Common myeloid progenitor, CD34-positive (primary cell): ENCODE results near the gene CDH23.

Experiments
- CTCF ChIA-PET: fragments of 350-600 bp; sonication (Branson Sonifier 250); formaldehyde crosslinking; loops from one replicate; lab custom pipeline; 2021; ENCODE audit warnings: antibody characterized with exemption; lab: Charles Lee
- POLR2A ChIA-PET: fragments of 350-600 bp; sonication (Branson Sonifier 250); formaldehyde crosslinking; loops from one replicate; lab custom pipeline; 2021; ENCODE audit warnings: antibody characterized with exemption; lab: Charles Lee
- DNase-seq, 3 donors: peaks; one replicate each; pipeline versions ENCODE4 v3.0.0 to v3.0.0-alpha.2; 2013
- H3K27ac ChIP-seq, 2 experiments: 1 replicate in 1 of 2; 2 replicates in 1 of 2; pipeline ENCODE4 v1.7.0; 2013; ENCODE audit warnings: inconsistent platforms in 2 of 2, low read length in 2 of 2, mild to moderate bottlenecking in 2 of 2, low read depth in 1 of 2, moderate library complexity in 1 of 2; ENCODE audit not compliant: severe bottlenecking in 2 of 2, insufficient read depth in 1 of 2, poor library complexity in 1 of 2
- H3K27me3 ChIP-seq, 5 experiments: replicated peaks in 2 of 5; 1 replicate in 3 of 5; 2 replicates in 2 of 5; pipeline versions ENCODE4 v1.6.1 to v1.7.0; 2013; ENCODE audit warnings: low read length in 4 of 5, mild to moderate bottlenecking in 2 of 5, moderate library complexity in 2 of 5, inconsistent platforms in 1 of 5; ENCODE audit not compliant: insufficient read depth in 5 of 5, control insufficient read depth in 4 of 5
- H3K36me3 ChIP-seq, 4 experiments: 1 replicate in 2 of 4; 2 replicates in 2 of 4; pipeline versions ENCODE4 v1.6.1 to v1.7.0; 2013; ENCODE audit warnings: low read length in 3 of 4, control low read depth in 1 of 4, mild to moderate bottlenecking in 1 of 4; ENCODE audit not compliant: control insufficient read depth in 4 of 4, insufficient read depth in 4 of 4
- H3K4me1 ChIP-seq, 4 experiments: 1 replicate in 3 of 4; 2 replicates in 1 of 4; pipeline versions ENCODE4 v1.6.1 to v1.7.1; 2013; ENCODE audit warnings: low read length in 3 of 4, mild to moderate bottlenecking in 3 of 4, control low read depth in 1 of 4, inconsistent platforms in 1 of 4, moderate library complexity in 1 of 4; ENCODE audit not compliant: control insufficient read depth in 4 of 4, insufficient read depth in 4 of 4; ENCODE audit errors: control extremely low read depth in 1 of 4
- H3K4me3 ChIP-seq, 7 experiments: 1 replicate in 4 of 7; 2 replicates in 3 of 7; pipeline versions ENCODE4 v1.5.1 to v1.7.0; 2013; ENCODE audit warnings: mild to moderate bottlenecking in 7 of 7, low read length in 6 of 7, moderate library complexity in 6 of 7, inconsistent platforms in 2 of 7, low read depth in 2 of 7, control low read depth in 1 of 7; ENCODE audit not compliant: insufficient read depth in 4 of 7, control insufficient read depth in 1 of 7; ENCODE audit errors: extremely low read depth in 1 of 7
- H3K9me3 ChIP-seq, 5 experiments: 1 replicate in 4 of 5; 2 replicates in 1 of 5; pipeline versions ENCODE4 v1.6.1 to v1.7.1; 2013; ENCODE audit warnings: low read length in 4 of 5, mild to moderate bottlenecking in 2 of 5, inconsistent platforms in 1 of 5, low read depth in 1 of 5, moderate library complexity in 1 of 5; ENCODE audit not compliant: control insufficient read depth in 4 of 5, insufficient read depth in 2 of 5; ENCODE audit errors: control extremely low read depth in 1 of 5
- WGBS: methylation state at CpG from one replicate; pipeline ENCODE4 v1.1.5; 2013; ENCODE audit not compliant: insufficient coverage; 5-methylcytosine and 5-hydroxymethylcytosine counted together

The CDH23 gene

DNA sequence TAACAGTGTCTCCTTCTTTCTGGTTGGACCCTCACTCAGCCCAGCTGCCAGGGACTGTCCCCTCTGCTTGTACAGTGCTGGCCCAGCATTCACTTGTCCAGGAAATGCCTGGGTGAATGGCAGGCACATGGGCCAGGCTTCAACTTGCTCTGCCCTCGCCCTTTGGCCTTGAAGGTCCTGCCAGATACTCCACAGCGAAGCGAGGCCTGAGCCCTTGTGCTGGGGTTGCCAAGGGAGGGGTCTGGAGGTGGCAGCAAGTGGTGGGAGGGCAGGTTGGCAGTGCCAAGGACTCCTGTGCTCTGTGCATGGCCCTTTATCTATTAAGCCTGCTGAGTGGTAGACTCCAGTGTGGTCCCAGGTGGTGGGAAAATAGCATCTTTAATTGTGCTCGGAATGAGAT lies 75.7 kb downstream of the CDH23 start:
- Histone ChIP-seq H3K9me3 (no peaks in the 10 kb centered on the region), H3K4me1 (peaks cover 0 to 22% (median 19%) of the 10 kb centered on the region in 4 experiments), H3K27ac (no peak overlapping the region), H3K4me3 (no peak overlapping the region), H3K36me3 (no peaks in the 10 kb centered on the region), H3K27me3 (no peaks in the 10 kb centered on the region)
- no peak for DNase-seq
- 89% methylated on average over 3 of the region's 4 CpGs for WGBS
- POLR2A ChIA-PET: no interaction called here
- CTCF ChIA-PET: no interaction called here

- H3K4me3 ChIP-seq: no peak overlapping the region
- 100% methylated on average over 4 of the region's 4 CpGs for WGBS
- H3K36me3 ChIP-seq: no peaks in the 10 kb centered on the region
- H3K27ac ChIP-seq: no peak overlapping the region
- no peaks in the 10 kb centered on the region for H3K9me3 ChIP-seq
- DNase-seq: no peak
- H3K27me3 ChIP-seq: no peaks in the 10 kb centered on the region
- POLR2A ChIA-PET: no interaction called here
- peaks cover 0 to 22% (median 19%) of the 10 kb centered on the region in 4 experiments for H3K4me1 ChIP-seq
- CTCF ChIA-PET: no interaction called here
Observed at GRCh38 chr10:71472912-71473311, 76.2 kb downstream of the CDH23 start.

GRCh38 chr10:71473671-71474599 lies 77.2 kb downstream of the CDH23 start:
- no peak for DNase-seq
- Histone ChIP-seq H3K4me3 (no peak overlapping the region), H3K4me1 (peaks cover 0 to 22% (median 19%) of the 10 kb centered on the region in 4 experiments), H3K9me3 (no peaks in the 10 kb centered on the region), H3K36me3 (no peaks in the 10 kb centered on the region), H3K27me3 (no peaks in the 10 kb centered on the region), H3K27ac (no peak overlapping the region)
- POLR2A ChIA-PET: no interaction called here
- CTCF ChIA-PET: interaction anchor here (0.8 to 1.5 kb wide), 3 partner anchors 12 to 96 kb away, joined by 3 to 7 read pairs (median 4); no protein-coding TSS in a partner anchor
- WGBS: 99% methylated on average over 10 of the region's 11 CpGs

- Histone ChIP-seq H3K4me3 (peak overlapping the region in 3 of 7 experiments; percentile 33 to 48 (median 35)), H3K9me3 (no peaks in the 10 kb centered on the region), H3K27me3 (no peaks in the 10 kb centered on the region), H3K27ac (no peak overlapping the region), H3K36me3 (no peaks in the 10 kb centered on the region), H3K4me1 (peaks cover 0 to 22% (median 19%) of the 10 kb centered on the region in 4 experiments)
- ChIA-PET POLR2A (no interaction called here), CTCF (interaction anchor here (1.3 to 1.5 kb wide), 2 partner anchors 15 to 79 kb away, joined by 3 to 4 read pairs; no protein-coding TSS in a partner anchor)
- peak in 1 of 3 donors; percentile 10 for DNase-seq
- WGBS: 69% methylated on average over 7 of the region's 7 CpGs
Observed at GRCh38 chr10:71474702-71475242, 78.1 kb downstream of the CDH23 start.

DNA sequence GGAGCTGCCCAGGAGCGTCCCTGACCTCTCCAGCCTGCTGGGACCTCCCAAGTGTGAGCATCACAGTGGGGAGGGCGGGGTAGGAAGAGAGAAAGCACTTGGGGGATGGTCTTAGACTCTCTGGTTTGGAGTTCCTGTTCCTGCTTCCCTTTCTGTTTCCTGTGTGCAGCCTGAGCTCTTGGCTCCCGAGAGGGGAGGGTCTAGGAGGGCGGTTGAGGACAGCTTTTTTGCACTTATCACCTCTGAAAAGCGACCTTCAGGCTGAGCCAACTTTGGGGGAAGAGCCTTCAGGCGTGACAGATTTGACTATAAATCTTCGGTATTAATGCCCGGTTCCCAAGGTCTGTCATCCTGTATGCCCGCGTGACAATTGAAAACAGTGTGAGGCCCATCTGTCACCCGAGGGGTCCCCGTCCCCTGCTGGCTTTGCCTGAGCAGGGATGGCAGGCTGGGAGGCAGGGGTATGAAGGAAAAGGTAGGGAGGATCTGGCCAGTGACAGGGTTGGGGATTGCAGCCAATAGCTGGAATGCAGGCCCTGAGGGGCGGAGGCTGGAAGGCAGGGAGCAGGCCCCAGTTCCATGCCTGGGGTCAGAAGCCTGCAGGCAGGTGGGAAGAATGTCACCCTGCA lies 78.6 kb downstream of the CDH23 start:
- DNase-seq: peak; percentile 38 to 74 (median 62)
- CTCF ChIA-PET: interaction anchor here (0.7 to 1.5 kb wide), 3 partner anchors 11 to 79 kb away, joined by 3 to 4 read pairs (median 4); no protein-coding TSS in a partner anchor
- peak overlapping the region in 3 of 7 experiments; percentile 33 to 48 (median 35) for H3K4me3 ChIP-seq
- H3K27me3 ChIP-seq: no peaks in the 10 kb centered on the region
- no peaks in the 10 kb centered on the region for H3K9me3 ChIP-seq
- POLR2A ChIA-PET: no interaction called here
- H3K4me1 ChIP-seq: peaks cover 0 to 22% (median 19%) of the 10 kb centered on the region in 4 experiments
- no peak overlapping the region for H3K27ac ChIP-seq
- H3K36me3 ChIP-seq: no peaks in the 10 kb centered on the region
- WGBS: 12% methylated on average over 12 of the region's 13 CpGs

DNA sequence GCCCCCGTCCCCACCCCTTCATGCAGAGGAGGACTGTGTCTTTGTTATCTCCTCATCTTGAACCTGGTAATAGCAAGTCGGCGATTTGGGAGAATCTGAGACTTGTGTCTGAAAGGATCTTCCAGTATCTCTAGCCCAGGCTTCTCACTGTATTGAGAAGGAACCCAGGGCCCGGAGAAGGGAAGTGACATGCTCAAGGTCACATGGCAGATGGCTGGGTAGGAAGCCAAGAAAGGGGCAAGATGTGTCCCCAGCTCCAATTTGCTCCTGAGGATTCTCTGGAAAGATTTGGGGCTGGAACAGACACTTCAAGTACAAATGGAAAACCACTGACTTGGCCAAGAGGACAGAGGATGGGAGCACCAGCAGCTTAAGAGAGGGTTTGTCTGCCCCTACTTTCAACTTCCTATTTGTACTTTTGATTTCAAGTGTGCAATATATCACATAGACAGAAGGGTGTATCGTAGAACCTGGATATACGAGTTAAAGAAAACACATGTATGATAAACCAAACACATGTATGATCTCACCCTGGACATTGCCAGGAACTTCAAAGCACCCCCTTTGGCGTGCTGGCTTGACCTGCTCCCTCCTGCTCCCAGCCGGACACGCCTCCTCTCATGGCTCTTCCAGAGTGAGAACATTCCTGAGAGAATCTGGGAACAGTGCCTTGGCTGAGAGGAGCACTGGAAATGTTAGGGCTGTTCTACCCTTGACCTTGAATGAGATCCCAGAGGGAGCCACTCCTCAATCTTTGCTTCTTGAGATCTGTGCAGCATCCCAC lies 79.7 kb downstream of the CDH23 start:
- no peaks in the 10 kb centered on the region for H3K36me3 ChIP-seq
- 54% methylated on average over 5 of the region's 9 CpGs for whole genome bisulfite sequencing
- ChIA-PET POLR2A (no interaction called here), CTCF (interaction anchor here (1.3 kb wide), 1 partner anchor 13 kb away, joined by 4 read pairs; no protein-coding TSS in a partner anchor)
- DNase-seq: peak in 2 of 3 donors; percentile 15 to 23
- H3K4me3 ChIP-seq: no peak overlapping the region
- H3K27me3 ChIP-seq: no peaks in the 10 kb centered on the region
- peaks cover 0 to 22% (median 19%) of the 10 kb centered on the region in 4 experiments for H3K4me1 ChIP-seq
- H3K9me3 ChIP-seq: no peaks in the 10 kb centered on the region
- no peak overlapping the region for H3K27ac ChIP-seq
